HL-60 (cell line): ENCODE results near the gene ZNF300.

Source experiments
- GABPA ChIP-seq: IDR thresholded peaks from 2 replicates; pipeline ENCODE4 v1.6.1; 2012; ENCODE audit warnings: low read depth
- POLR2AphosphoS5 ChIP-seq: IDR thresholded peaks from 2 replicates; pipeline ENCODE4 v1.6.1; 2012; ENCODE audit warnings: low read depth
- SPI1 ChIP-seq: IDR thresholded peaks from 2 replicates; pipeline ENCODE4 v1.6.1; 2012; ENCODE audit warnings: low read depth, mild to moderate bottlenecking, borderline replicate concordance
- TF ChIP-seq, protein P1 (sequence below): IDR thresholded peaks from one replicate; pipeline ENCODE4 v1.5.1; 2011; ENCODE audit warnings: low read length, control low read depth, inconsistent platforms; ENCODE audit not compliant: insufficient read depth
- TF ChIP-seq, protein P2 (sequence below): IDR thresholded peaks from 2 replicates; pipeline ENCODE4 v1.6.1; 2012; ENCODE audit warnings: low read depth; ENCODE audit not compliant: insufficient replicate concordance

GRCh38 chr5:150848271-150848670 lies 56.5 kb downstream of the ZNF300 start:
- TF ChIP-seq, protein P1, sequence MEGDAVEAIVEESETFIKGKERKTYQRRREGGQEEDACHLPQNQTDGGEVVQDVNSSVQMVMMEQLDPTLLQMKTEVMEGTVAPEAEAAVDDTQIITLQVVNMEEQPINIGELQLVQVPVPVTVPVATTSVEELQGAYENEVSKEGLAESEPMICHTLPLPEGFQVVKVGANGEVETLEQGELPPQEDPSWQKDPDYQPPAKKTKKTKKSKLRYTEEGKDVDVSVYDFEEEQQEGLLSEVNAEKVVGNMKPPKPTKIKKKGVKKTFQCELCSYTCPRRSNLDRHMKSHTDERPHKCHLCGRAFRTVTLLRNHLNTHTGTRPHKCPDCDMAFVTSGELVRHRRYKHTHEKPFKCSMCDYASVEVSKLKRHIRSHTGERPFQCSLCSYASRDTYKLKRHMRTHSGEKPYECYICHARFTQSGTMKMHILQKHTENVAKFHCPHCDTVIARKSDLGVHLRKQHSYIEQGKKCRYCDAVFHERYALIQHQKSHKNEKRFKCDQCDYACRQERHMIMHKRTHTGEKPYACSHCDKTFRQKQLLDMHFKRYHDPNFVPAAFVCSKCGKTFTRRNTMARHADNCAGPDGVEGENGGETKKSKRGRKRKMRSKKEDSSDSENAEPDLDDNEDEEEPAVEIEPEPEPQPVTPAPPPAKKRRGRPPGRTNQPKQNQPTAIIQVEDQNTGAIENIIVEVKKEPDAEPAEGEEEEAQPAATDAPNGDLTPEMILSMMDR = no peak
- no peak for TF ChIP-seq POLR2AphosphoS5
- no peak for TF ChIP-seq SPI1
- TF ChIP-seq, protein P2, sequence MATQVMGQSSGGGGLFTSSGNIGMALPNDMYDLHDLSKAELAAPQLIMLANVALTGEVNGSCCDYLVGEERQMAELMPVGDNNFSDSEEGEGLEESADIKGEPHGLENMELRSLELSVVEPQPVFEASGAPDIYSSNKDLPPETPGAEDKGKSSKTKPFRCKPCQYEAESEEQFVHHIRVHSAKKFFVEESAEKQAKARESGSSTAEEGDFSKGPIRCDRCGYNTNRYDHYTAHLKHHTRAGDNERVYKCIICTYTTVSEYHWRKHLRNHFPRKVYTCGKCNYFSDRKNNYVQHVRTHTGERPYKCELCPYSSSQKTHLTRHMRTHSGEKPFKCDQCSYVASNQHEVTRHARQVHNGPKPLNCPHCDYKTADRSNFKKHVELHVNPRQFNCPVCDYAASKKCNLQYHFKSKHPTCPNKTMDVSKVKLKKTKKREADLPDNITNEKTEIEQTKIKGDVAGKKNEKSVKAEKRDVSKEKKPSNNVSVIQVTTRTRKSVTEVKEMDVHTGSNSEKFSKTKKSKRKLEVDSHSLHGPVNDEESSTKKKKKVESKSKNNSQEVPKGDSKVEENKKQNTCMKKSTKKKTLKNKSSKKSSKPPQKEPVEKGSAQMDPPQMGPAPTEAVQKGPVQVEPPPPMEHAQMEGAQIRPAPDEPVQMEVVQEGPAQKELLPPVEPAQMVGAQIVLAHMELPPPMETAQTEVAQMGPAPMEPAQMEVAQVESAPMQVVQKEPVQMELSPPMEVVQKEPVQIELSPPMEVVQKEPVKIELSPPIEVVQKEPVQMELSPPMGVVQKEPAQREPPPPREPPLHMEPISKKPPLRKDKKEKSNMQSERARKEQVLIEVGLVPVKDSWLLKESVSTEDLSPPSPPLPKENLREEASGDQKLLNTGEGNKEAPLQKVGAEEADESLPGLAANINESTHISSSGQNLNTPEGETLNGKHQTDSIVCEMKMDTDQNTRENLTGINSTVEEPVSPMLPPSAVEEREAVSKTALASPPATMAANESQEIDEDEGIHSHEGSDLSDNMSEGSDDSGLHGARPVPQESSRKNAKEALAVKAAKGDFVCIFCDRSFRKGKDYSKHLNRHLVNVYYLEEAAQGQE = no peak
- TF ChIP-seq GABPA = no peak
